GM19238 (cell line): ENCODE data around the gene GATD1.

ENCODE experiments used
- DNase-seq: peaks from one replicate; pipeline ENCODE4 v3.0.0; 2011; ENCODE audit warnings: low spot score; ENCODE audit not compliant: insufficient read length

Gene GATD1

GRCh38 chr11:782264-783174 is 5.2 kb upstream of the GATD1 start:
- DNase-seq = no peak

DNA sequence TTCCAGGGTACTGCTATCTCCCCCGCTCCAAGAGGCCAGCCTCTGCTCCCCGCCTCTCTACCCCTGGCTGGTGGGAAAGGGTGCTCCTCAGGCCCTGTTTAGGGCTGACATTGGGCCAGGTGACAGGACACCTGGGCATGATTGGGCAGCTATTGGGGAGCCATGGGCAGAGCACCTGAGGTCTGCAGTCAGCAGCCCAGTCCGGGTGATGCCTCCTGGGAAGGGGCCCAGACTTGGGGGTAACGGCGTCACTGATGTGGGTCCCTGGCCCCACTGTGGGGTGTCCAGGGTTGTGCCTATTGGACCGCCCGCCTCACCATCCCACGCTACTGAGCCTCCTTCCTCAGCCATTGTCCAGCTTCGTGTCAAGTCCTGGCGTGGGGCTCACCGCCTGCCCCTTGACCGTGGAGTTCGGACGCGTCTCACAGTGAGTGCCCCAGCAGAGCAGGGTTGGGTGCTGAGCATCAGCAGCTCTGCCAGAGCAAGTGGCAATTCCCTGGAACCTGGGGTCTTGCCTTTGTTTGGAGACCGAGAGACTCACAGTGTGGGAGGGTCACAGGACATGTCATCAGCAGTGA is 2.8 kb upstream of the GATD1 start:
- no peak for DNase-seq

- no peak for DNase-seq
Measured at GRCh38 chr11:778976-779954, 2.0 kb upstream of the GATD1 start.

DNA sequence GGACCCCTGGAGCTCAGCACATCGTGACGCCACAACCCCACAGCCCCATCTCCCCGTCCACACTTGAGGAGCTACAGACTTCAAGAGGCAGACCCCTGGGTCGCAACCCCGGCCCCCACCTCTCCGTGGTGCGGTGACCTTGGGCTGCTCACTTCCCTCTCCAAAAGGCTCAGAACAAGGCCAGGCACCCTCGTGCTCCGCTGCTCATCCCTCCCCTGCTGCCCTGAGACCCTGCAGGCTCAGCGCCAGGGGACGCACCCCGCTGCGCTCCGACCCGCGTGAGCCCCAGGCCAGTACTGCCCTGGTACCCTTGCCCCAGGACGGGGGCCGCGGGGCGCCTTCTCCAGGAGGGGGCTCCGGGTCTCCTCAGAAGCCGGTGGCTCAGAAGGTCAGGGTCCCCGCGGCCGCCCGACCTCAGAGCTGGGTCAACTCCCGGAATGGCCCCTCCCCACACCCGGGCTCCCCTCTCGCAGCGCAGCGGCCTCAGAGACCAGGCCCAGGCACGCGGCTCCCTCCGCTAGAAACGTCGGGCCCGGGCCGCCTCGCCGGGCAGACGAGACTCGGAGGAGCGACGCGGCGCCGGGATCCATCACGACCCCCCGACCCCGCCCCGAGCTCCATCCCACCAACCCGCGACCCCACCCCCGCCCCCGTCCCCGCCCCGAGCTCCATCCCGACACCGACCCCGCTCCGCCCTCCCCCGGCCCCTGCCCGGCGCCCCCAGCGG is 563 bp downstream of the GATD1 start:
- no peak for DNase-seq

- DNase-seq = no peak
Measured at GRCh38 chr11:776263-776560, 1.1 kb downstream of the GATD1 start.

DNA sequence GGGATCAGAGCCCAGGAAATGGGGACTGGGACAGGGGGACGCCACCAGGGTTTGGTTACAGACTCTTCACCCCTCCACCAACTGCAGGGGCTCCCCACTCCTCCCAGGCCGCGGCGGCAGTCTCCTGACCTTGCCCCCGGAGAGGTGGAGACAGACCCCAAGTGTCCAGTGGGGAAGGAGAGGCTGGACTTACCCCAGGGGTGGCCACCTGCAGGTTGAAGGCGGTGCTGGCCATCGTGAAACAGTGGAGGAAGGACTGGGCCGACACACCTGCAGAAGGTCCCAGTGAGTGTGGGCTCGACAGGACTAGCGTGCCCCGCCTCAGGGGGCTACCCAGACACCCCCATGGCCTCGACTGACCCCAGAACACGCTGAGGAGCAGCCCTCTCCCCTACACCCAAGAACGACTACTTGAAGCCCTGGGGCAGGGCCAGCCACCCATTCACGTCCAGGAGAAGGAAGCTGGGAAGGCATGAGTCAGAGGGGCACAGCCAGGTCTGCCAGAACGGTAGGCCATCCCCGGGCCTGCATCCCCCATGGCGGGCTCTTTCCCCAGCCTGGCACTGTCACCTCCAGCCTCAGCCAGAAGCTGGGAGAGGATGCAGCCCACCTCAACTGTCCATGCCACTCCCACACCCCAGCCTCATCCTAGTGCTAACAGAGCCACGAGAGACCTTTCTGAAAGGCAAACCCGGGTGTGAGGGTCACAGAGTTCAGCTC is 2.3 kb downstream of the GATD1 start:
- DNase-seq = no peak

DNA sequence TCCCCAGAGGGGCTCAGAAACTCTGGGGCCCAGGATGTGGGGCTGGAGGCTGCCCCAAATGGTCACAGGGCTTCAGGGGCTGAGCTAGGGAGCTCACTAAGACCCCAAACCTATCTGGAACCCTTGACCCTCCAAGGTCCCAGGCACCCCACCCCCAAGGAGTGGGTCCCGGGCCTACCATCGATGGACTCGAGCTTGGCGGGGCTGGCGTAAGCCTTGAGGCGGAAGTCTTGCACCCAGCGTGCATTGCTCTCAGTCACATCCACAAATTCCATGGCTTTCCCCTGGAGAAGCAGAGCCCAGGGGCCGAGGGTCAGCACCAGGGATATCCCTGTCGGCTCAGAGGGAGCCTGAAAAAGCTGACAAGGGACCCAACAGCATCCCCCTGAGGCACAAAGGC is 3.5 kb downstream of the GATD1 start:
- DNase-seq = no peak

GRCh38 chr11:773425-773824 is 3.9 kb downstream of the GATD1 start:
- no peak for DNase-seq

GRCh38 chr11:772429-773390 is 4.6 kb downstream of the GATD1 start:
- no peak for DNase-seq

- no peak for DNase-seq
Measured at GRCh38 chr11:771617-772204, 5.6 kb downstream of the GATD1 start.

DNA sequence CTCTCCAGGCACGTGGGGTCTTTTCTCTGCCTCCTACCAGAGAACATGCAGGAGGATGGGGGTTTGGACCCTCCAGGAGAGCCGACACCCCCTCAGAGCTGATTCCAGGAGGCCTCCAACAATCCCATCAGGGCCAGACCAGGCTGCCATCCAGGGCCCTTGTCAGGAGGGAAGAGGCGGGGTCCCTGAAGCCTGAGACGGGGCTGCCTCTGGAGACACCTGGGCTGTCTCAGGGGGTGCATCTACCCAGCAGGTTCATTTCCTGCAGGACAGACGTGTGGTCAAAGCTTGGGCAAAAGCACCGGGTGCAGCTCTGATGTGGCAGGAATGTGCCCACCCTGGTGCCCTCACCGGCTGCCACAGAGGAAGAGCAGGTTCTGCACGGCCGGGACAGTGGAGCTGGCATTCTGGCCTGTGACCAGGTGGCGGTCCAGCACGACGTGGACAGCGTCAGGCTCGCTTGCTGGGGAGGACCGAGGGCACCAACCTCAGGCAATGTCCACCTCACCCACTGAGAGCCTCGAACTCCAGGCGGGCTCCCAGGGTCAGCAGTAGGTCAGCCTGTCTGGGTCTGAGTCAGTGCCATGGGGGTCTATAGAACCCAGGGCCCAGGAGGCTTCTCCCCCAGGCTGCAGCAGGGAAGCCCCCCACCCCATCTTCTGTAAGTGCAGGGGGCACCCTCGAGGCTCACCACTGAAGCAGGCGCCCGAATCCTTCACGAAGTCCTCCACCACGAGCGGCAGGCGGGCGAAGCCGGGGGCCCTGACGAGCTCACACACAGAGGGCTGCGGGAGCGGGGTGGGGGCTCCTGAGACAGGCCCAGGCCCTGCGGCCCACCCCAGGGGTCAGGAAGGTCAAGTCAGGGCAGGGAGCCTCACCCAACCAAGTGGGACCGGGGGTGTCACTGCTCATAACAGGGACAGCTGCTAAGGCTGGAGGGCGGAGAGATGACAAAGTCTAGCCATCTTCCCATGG is 6.4 kb downstream of the GATD1 start:
- DNase-seq = no peak

- no peak for DNase-seq
Measured at GRCh38 chr11:769887-770641, 7.2 kb downstream of the GATD1 start.

GRCh38 chr11:767238-767637 is 10.0 kb downstream of the GATD1 start:
- no peak for DNase-seq

GRCh38 chr11:766936-767210 is 10.4 kb downstream of the GATD1 start:
- no peak for DNase-seq

DNA sequence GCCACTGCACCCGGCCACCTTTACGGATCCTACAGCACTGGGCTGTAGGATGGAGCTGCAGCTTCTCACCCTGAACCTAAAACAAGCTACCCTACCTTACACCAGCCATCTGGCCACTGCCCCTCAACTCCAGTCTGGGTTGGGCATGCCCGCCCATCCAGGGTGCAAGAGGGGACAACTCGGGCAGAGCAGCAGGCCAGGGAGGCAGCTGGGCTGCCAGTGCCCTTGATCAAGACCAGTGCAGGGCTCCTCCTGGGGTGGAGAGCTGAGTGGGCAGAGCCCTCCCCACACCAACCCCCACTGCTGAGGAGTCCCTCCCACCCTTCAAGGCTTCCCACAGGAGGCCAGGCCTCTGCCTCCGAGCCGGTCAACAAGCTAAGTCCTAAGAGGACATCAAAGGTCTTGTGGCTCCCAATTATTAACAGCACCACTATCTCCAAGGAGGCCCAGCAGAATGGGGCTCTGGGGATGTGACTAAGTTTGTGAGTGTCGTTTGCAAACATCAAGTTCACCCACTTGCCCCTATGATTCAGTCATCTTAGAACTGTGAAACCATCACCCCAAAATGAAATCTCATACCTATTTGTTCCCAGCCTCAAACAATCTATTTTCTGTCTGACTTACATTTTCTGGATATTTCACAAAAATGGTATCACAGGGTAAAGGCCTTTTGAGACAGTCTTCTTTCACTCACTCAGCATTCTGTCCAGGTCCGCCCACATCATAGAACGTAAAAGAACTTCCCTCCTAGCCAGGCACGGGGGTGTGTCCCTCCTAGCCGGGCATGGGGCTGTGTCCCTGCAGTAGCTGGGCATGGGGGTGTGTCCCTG is 11.0 kb downstream of the GATD1 start:
- DNase-seq = no peak

DNA sequence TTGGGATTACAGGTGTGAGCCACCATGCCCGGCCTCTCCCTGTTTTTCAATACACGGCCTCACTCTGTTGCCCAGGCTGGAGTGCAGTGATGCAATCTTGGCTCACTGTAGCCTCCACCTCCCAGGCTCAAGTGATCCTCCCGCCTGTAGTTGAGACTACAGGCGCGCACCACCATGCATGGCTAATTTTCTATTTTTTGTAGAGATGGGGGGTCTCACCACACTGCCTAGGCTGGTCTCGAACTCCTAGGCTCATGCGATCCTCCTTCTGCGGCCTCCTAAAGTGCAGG is 11.5 kb downstream of the GATD1 start:
- DNase-seq = no peak
